K562 (cell line): ENCODE measurements around the gene SLC30A9. TPM values are rescaled to one million over a fixed set of nuclear protein-coding genes. Genes with fewer than 3 reads are reported as not detected.

Experiments used
- ARID4B ChIP-seq: sonication (generic); formaldehyde crosslinking; IDR thresholded peaks from 2 replicates; pipeline ENCODE4 v1.8.0; 2022; ENCODE audit warnings: mild to moderate bottlenecking, missing genetic modification reagents
- BACH1 ChIP-seq: fragments of 200-800 bp; sonication (Bioruptor generic); IDR thresholded peaks from 2 replicates; pipeline ENCODE4 v1.6.1; 2016; ENCODE audit warnings: missing genetic modification characterization, missing compliant biosample characterization
- BRCA1 ChIP-seq, 2 experiments: fragments of 450-650 bp in 1 of 2; sonication (generic) in 1 of 2; formaldehyde crosslinking in 1 of 2; IDR thresholded peaks; 2 replicates each; pipeline versions ENCODE4 v1.5.0 to v1.6.1; 2017 to 2020; ENCODE audit warnings: mild to moderate bottlenecking in 1 of 2, missing genetic modification reagents in 1 of 2
- CHD4 ChIP-seq: fragments of 200-600 bp; sonication (generic); IDR thresholded peaks from 3 replicates; pipeline ENCODE4 v1.6.1; 2012; ENCODE audit warnings: low read depth, mild to moderate bottlenecking, mixed read lengths, low read length, inconsistent platforms; ENCODE audit not compliant: insufficient read depth, insufficient replicate concordance, poor library complexity, severe bottlenecking
- DIDO1 ChIP-seq: fragments of 450-650 bp; IDR thresholded peaks from 2 replicates; pipeline ENCODE4 v1.6.1; 2016; ENCODE audit warnings: low read depth, missing biosample characterization, missing genetic modification characterization
- ETV5 ChIP-seq: sonication (generic); formaldehyde crosslinking; IDR thresholded peaks from 2 replicates; pipeline ENCODE4 v1.4.0; 2020; ENCODE audit warnings: low read depth, mild to moderate bottlenecking, missing genetic modification reagents
- FOXK1 ChIP-seq: sonication (generic); formaldehyde crosslinking; IDR thresholded peaks from 2 replicates; pipeline ENCODE4 v1.8.0; 2022; ENCODE audit warnings: missing genetic modification reagents, mild to moderate bottlenecking, borderline replicate concordance
- FUS ChIP-seq: fragments of 200-400 bp; formaldehyde crosslinking; optimal IDR thresholded peaks from 2 replicates; pipeline ENCODE3; 2017; ENCODE audit warnings: low read depth, low read length
- HDAC1 ChIP-seq, 2 experiments: fragments of 450-650 bp; IDR thresholded peaks; 2 replicates each; pipeline ENCODE4 v1.6.1; 2016 to 2017; ENCODE audit warnings: inconsistent platforms in 1 of 2, mild to moderate bottlenecking in 1 of 2, moderate library complexity in 1 of 2
- HDGF ChIP-seq: fragments of 450-650 bp; IDR thresholded peaks from 2 replicates; pipeline ENCODE4 v1.6.1; 2016
- KLF1 ChIP-seq: fragments of 450-650 bp; IDR thresholded peaks from 2 replicates; pipeline ENCODE4 v1.6.1; 2016; ENCODE audit warnings: missing genetic modification characterization, missing compliant biosample characterization
- KLF6 ChIP-seq: fragments of 250-450 bp; sonication (Bioruptor Pico); IDR thresholded peaks from 2 replicates; pipeline ENCODE4 v1.4.0; 2020; ENCODE audit warnings: mild to moderate bottlenecking, moderate library complexity, borderline replicate concordance
- L3MBTL2 ChIP-seq: fragments of 450-650 bp; IDR thresholded peaks from 2 replicates; pipeline ENCODE4 v1.6.1; 2016; ENCODE audit warnings: mild to moderate bottlenecking, moderate library complexity
- MAFF ChIP-seq: IDR thresholded peaks from 2 replicates; pipeline ENCODE4 v1.6.1; 2012; ENCODE audit warnings: low read length, improper control_type of control experiment
- NCOA4 ChIP-seq: fragments of 450-650 bp; IDR thresholded peaks from 2 replicates; pipeline ENCODE4 v1.6.1; 2018; ENCODE audit warnings: mild to moderate bottlenecking; ENCODE audit not compliant: partially characterized antibody
- NFATC3 ChIP-seq: fragments of 450-650 bp; IDR thresholded peaks from 2 replicates; pipeline ENCODE4 v1.6.1; 2017; ENCODE audit warnings: mild to moderate bottlenecking
- POLR2G ChIP-seq: fragments of 200-400 bp; formaldehyde crosslinking; IDR thresholded peaks from 2 replicates; pipeline ENCODE4 v1.6.1; 2017; ENCODE audit warnings: low read depth, mild to moderate bottlenecking, antibody characterized with exemption, low read length, moderate library complexity
- TAF7 ChIP-seq: fragments of 450-650 bp; IDR thresholded peaks from 2 replicates; pipeline ENCODE4 v1.6.1; 2016; ENCODE audit warnings: missing genetic modification characterization, missing compliant biosample characterization
- ZKSCAN8 ChIP-seq: fragments of 200-800 bp; sonication (Bioruptor generic); IDR thresholded peaks from 2 replicates; pipeline ENCODE4 v1.6.1; 2016; ENCODE audit warnings: missing genetic modification characterization, missing compliant biosample characterization
- ZNF121 ChIP-seq: sonication (generic); formaldehyde crosslinking; conservative IDR thresholded peaks from 2 replicates; pipeline ENCODE4 v1.8.0; 2022; ENCODE audit warnings: missing genetic modification reagents
- polyA plus RNA-seq, 8 experiments: library from polyadenylated mRNA; depleted of rRNA in 4 of 8; stranded (reverse) in 5 of 8; unstranded in 3 of 8; fragments of >200 nt; fragmentation: Nextera tagmentation in 2 of 8; fragmentation: Illumina TruSeq in 1 of 8; extraction: Ambion mirVana in 2 of 8; extraction: Trizol in 1 of 8; gene quantifications; 2 replicates each; pipeline versions ENCODE4 v1.2.1 to v1.2.3, GENCODE V29; 2011 to 2014; ENCODE audit warnings: inconsistent platforms in 1 of 8, missing spikeins in 1 of 8
- total RNA-seq, 7 experiments: library from RNA; depleted of rRNA in 6 of 7; stranded (reverse); fragments of >200 nt in 6 of 7; fragmentation: Illumina TruSeq in 2 of 7; extraction: Trizol in 2 of 7; gene quantifications; 2 replicates each; pipeline versions ENCODE4 v1.2.1 to v1.2.3, GENCODE V29; 2011 to 2021; ENCODE audit warnings: low replicate concordance in 1 of 7
- TF ChIP-seq, protein P1 (sequence below): fragments of 450-650 bp; formaldehyde crosslinking; IDR thresholded peaks from 2 replicates; pipeline ENCODE4 v1.4.0; 2020; ENCODE audit warnings: mild to moderate bottlenecking, mixed read lengths
- TF ChIP-seq, protein P2 (sequence below): sonication (generic); formaldehyde crosslinking; IDR thresholded peaks from 2 replicates; pipeline ENCODE4 v1.8.1; 2023; ENCODE audit warnings: mild to moderate bottlenecking, missing genetic modification reagents, moderate library complexity

Gene SLC30A9
- total and polyA plus RNA-seq, 9 of the 15 experiments (the other 6 are each of a cell fraction or from before 2014, with no cell fraction given) = 14.7 to 73.5 (median 51.6) TPM

DNA sequence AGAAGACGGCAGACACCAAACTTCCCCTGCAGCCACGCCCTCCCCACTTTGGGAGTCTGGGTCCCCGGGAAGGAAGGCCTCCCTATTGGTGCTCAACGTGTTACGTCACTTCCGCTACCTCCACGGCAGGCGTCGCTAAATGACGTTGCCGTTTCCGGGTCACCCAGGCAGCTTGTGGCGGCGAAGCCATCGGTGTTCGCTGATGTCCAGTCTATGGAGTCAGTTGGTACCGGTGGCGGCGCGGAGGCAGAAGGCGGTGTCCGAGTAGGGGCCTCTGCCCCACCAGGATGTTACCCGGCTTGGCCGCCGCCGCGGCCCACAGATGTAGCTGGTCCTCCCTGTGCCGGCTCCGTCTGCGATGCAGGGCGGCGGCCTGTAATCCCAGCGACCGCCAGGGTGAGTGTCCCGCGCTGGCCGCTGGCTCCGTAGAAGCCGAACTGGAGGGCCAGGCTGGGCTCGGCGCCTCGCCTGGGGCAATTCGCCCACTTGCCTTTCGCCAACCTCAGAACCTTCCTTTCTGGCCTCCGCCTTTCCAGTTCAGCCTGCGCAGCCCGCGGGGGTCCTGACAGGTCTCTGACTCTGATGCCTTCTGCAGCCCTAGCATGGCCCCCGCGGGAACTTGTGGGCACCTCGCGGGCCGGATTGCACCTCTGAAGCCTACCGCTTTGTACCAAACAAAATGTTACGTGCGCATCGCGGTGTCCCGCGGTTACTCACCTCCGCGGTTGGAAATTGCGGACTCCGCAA lies at the start of gene SLC30A9 (continued):
- TF ChIP-seq BRCA1 (IDR thresholded peaks at IDR 0.05) (no peak), BRCA1 (CRISPR knock-in tag; IDR thresholded peaks at IDR 0.05) (no peak), KLF6 (0 out of 2 replicates have a peak, but pooled peaks have one; percentile 49), ZNF121 (CRISPR knock-in tag) (no peak), NCOA4 (no peak), TAF7 (no peak), ARID4B (CRISPR knock-in tag) (peak; percentile 64; the same call in 1 of the 2 replicates), HDGF (no peak), ZKSCAN8 (CRISPR knock-in tag) (no peak), BACH1 (tag) (no peak), KLF1 (tag) (peak; percentile 74; the same call in 1 of the 2 replicates), L3MBTL2 (peak; percentile 53), HDAC1 (IDR thresholded peaks at IDR 0.05) (peak in 1 of 2 experiments; percentile 78; a peak in 2 of 4 replicates), FOXK1 (CRISPR knock-in tag) (no peak), MAFF (no peak), ETV5 (peak; percentile 44; the same call in 1 of the 2 replicates), FUS (no peak), CHD4 (no peak), DIDO1 (tag) (peak; percentile 77), NFATC3 (no peak), POLR2G (peak; percentile 94)
- TF ChIP-seq, protein P1, sequence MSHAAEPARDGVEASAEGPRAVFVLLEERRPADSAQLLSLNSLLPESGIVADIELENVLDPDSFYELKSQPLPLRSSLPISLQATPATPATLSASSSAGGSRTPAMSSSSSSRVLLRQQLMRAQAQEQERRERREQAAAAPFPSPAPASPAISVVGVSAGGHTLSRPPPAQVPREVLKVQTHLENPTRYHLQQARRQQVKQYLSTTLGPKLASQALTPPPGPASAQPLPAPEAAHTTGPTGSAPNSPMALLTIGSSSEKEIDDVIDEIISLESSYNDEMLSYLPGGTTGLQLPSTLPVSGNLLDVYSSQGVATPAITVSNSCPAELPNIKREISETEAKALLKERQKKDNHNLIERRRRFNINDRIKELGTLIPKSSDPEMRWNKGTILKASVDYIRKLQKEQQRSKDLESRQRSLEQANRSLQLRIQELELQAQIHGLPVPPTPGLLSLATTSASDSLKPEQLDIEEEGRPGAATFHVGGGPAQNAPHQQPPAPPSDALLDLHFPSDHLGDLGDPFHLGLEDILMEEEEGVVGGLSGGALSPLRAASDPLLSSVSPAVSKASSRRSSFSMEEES (CRISPR knock-in tag) = no peak
- TF ChIP-seq, protein P2, sequence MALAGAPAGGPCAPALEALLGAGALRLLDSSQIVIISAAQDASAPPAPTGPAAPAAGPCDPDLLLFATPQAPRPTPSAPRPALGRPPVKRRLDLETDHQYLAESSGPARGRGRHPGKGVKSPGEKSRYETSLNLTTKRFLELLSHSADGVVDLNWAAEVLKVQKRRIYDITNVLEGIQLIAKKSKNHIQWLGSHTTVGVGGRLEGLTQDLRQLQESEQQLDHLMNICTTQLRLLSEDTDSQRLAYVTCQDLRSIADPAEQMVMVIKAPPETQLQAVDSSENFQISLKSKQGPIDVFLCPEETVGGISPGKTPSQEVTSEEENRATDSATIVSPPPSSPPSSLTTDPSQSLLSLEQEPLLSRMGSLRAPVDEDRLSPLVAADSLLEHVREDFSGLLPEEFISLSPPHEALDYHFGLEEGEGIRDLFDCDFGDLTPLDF (CRISPR knock-in tag) = no peak
